Astrocyte of the cerebellum (primary cell): Measurements from ENCODE around the gene CDH11.

Experiments used
- DNase-seq: peaks from one replicate; pipeline ENCODE4 v3.0.0-alpha.2; 2011; ENCODE audit warnings: low read depth
- H3K4me3 ChIP-seq: 2 replicates; pipeline ENCODE4 v1.5.1; 2011; ENCODE audit warnings: mild to moderate bottlenecking, low read depth, low read length, moderate library complexity
- in situ Hi-C: cut with HindIII; loops from 2 replicates; pipeline ENCODE4 v1.10.0; 2017; ENCODE audit warnings: low sequenced_read_pairs
- TF ChIP-seq, protein P1 (sequence below): IDR thresholded peaks from 2 replicates; pipeline ENCODE4 v1.5.1; 2012; ENCODE audit warnings: low read length, low read depth, moderate library complexity, mild to moderate bottlenecking; ENCODE audit errors: missing control alignments

The CDH11 gene

DNA sequence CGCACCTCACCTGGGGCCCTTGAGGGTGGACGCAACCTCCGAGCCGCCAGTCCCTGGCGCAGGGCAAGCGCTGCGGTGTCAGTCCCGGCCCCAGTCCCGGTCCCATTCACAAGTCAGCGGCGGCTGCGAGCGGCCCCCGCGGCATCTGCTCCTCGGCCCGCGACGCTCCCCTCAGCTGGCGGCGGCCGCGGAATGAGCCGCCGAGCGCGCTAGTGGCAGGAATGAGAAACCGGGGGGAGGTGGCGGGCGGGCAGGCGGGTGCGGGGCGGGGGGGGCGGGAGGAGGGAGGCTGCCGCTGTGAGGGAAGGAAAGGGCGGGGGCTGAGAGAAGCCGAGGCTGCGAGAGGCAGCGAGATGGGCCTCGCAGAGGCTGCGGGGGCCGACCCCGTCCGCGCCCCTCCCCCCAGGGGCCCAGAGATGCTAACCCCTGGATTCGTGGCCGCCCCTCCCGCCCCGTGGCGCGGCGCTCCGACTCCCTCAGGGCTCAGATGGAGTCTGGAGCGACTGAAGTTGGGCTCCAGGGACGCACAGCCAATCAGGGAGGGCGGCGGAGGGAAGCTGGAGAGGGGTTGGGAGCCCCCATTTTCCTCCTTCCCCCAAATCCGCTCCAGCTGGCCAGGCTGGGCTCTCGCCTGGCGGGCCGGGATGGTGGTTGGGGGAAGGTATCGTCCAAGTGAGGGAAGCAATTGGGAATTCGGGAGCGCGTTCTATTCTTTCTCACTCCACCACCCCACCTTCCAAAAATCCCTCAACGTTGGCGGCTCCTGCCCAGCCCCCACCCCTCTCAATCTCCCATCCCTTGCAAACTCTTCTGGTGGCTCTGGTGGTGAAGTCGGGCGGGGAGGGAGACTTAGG is at the start of gene CDH11:
Gene CDH11 (minus strand): TSS at position 194 of the 854 bp plus-strand sequence. CDS start 117,194 bp downstream, outside the sequence.
- peak; percentile 53 for DNase-seq
- in situ Hi-C loops, result loop anchor here (25.0 kb wide), 1 partner anchor 1140 kb away; no protein-coding TSS in a partner anchor
- H3K4me3 ChIP-seq, result peak within 1 kb of the TSS; percentile 92
- TF ChIP-seq, protein P1, sequence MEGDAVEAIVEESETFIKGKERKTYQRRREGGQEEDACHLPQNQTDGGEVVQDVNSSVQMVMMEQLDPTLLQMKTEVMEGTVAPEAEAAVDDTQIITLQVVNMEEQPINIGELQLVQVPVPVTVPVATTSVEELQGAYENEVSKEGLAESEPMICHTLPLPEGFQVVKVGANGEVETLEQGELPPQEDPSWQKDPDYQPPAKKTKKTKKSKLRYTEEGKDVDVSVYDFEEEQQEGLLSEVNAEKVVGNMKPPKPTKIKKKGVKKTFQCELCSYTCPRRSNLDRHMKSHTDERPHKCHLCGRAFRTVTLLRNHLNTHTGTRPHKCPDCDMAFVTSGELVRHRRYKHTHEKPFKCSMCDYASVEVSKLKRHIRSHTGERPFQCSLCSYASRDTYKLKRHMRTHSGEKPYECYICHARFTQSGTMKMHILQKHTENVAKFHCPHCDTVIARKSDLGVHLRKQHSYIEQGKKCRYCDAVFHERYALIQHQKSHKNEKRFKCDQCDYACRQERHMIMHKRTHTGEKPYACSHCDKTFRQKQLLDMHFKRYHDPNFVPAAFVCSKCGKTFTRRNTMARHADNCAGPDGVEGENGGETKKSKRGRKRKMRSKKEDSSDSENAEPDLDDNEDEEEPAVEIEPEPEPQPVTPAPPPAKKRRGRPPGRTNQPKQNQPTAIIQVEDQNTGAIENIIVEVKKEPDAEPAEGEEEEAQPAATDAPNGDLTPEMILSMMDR, result peak; percentile 39

DNA sequence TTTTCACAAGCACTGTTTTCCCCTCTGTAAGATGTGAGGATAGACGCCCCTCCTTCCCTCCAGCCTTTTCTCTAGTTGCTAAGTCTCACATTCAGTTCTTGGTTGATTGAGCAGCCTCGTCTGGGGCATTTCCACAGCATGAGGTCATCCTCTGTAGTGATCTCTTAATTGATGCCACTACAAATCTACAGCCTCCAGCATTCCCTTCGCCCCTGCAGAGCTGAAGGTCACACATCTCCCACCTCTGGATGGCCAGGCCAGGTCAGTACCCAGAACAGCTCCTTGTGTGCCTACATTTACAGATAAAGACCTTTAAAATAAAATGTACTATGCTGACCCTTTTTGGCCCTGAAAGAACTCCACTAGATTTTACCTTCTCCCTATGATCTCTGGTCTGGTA is 32.5 kb upstream of the CDH11 start:
- TF ChIP-seq, protein P1, result no peak
- DNase-seq, result no peak
- in situ Hi-C loops, result no loop called here
- no peak overlapping the region for H3K4me3 ChIP-seq

DNA sequence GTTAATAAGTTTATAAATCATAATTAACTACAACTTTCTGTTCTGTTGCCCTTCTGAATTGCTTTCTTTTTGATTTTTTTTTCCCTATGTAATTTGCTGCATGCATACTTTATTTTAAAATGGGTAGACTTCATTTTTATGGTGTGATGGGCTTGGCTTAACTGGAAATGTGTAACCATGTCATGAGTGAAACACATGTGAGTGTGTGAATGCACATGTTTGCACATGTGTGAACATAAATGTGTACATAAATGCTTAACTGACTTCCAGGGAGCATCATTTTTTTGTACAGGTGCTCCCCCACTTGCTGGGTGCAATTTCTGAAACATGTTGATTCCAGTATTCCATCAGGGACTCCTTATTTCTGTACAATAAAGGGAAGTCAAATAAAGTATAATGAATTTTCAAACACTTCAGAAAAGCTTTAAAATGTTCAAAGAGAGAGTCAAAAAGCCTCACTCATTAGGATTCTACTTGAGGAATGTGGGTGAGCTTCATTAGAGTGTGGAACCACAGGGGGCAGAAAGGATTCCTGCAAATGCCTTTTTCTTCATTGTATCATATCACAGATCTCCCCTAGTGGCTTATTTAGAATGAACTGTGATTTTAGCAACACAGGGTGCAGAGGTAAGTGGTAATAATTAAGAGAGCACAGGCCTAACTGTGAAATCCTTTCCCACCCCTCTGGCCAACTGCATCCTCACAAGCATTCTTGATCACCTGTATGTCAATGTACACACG is 31.7 kb upstream of the CDH11 start:
- TF ChIP-seq, protein P1, result no peak
- no peak for DNase-seq
- in situ Hi-C loops, result no loop called here
- H3K4me3 ChIP-seq, result no peak overlapping the region

DNA sequence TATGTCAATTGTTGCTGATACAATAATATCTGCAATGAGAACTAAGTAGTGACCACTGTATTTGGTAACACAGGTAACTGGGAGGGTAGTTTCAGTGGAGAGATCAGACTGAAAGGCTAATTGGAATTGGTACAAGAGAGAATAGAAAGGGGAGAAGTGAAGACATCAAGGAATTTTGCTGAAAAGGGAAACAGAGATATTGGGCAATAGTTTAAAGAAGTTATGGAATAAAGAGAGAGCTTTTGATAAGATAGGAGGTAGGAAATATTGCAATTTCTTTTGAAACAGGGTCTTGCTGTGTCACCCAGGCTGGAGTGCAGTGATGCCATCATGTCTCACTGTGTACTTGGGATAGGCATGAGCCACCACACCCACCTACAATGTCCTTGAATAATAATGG is 26.9 kb upstream of the CDH11 start:
- H3K4me3 ChIP-seq, result no peak overlapping the region
- in situ Hi-C loops, result no loop called here
- DNase-seq, result no peak
- TF ChIP-seq, protein P1, result no peak

GRCh38 chr16:65142276-65142675 is 20.4 kb upstream of the CDH11 start:
- in situ Hi-C loops, result no loop called here
- TF ChIP-seq, protein P1, result no peak
- no peak for DNase-seq
- H3K4me3 ChIP-seq, result no peak overlapping the region

- TF ChIP-seq, protein P1, result no peak
- no peak overlapping the region for H3K4me3 ChIP-seq
- in situ Hi-C loops, result no loop called here
- DNase-seq, result no peak
Observed at GRCh38 chr16:65136681-65137080, 14.8 kb upstream of the CDH11 start.
